ENCODE measurements around the gene SYTL2.

DNA sequence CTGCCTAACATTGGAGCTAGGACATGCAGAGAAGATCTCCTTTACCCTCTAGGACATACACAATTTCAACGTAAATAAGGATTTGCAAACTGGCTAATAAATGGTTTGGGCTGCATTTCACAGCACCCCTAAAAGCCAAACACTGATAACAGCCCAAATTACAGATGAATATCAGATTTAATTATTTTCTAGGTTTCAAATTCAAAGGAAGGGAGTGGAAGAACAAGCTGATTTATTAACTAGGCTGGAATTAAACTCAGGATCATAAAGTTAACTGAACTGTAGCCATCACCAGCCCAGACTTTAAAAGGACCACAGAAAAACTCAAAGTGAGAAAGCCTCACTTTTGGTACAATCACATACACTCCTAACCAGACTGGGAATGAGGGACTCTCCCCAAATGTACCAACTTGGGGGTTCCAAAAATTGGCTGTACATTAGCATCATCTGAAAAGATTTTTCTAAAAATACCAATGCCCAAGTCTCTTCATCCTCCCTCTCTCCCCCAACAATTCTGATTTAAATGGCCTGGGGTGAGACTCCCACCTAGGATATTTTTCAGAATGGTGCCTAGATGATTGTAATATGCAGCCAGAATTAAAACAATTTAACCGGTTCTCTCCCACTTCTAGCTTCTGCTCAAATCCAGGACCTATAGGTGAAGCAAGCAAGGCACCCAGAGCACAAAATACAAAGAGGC lies 43.5 kb downstream of the SYTL2 start:
- TF ChIP-seq, protein P1, sequence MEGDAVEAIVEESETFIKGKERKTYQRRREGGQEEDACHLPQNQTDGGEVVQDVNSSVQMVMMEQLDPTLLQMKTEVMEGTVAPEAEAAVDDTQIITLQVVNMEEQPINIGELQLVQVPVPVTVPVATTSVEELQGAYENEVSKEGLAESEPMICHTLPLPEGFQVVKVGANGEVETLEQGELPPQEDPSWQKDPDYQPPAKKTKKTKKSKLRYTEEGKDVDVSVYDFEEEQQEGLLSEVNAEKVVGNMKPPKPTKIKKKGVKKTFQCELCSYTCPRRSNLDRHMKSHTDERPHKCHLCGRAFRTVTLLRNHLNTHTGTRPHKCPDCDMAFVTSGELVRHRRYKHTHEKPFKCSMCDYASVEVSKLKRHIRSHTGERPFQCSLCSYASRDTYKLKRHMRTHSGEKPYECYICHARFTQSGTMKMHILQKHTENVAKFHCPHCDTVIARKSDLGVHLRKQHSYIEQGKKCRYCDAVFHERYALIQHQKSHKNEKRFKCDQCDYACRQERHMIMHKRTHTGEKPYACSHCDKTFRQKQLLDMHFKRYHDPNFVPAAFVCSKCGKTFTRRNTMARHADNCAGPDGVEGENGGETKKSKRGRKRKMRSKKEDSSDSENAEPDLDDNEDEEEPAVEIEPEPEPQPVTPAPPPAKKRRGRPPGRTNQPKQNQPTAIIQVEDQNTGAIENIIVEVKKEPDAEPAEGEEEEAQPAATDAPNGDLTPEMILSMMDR (IDR thresholded peaks at IDR 0.05 in 8 of 11, conservative IDR thresholded peaks at IDR 0.05 in 3 of 11): no peak
- TF ChIP-seq POLR2A (IDR thresholded peaks at IDR 0.05): no peak
